Immature natural killer cell (primary cell): Measurements from ENCODE around the gene LANCL2. TPM values are rescaled to one million over a fixed set of nuclear protein-coding genes. Genes with fewer than 3 reads are reported as not detected.
"Not testable (repeated sequence)": the region's sequence is repeated elsewhere in the genome, so short reads cannot be mapped to it uniquely, and the experiment has no call there.

ENCODE experiments used
- DNase-seq, 3 donors: peaks; one replicate each; pipeline ENCODE4 v3.0.0; 2022; ENCODE audit warnings: mixed read lengths in 1 of 3
- H3K27ac Mint-ChIP-seq, 6 donors: one replicate each; pipeline ENCODE4 v1.8.0; 2020; ENCODE audit warnings: mixed read lengths in 6 of 6, mild to moderate bottlenecking in 5 of 6, inconsistent platforms in 4 of 6, moderate library complexity in 3 of 6
- H3K27me3 Mint-ChIP-seq, 3 donors: one replicate each; pipeline ENCODE4 v1.8.0; 2020 to 2021; ENCODE audit warnings: low read depth in 3 of 3, mild to moderate bottlenecking in 3 of 3, mixed read lengths in 3 of 3, moderate library complexity in 3 of 3, inconsistent platforms in 1 of 3
- H3K36me3 Mint-ChIP-seq, 3 donors: one replicate each; pipeline ENCODE4 v1.8.0; 2020; ENCODE audit warnings: mixed read lengths in 3 of 3, inconsistent platforms in 2 of 3, mild to moderate bottlenecking in 2 of 3
- H3K4me1 Mint-ChIP-seq, 2 donors: one replicate each; pipeline ENCODE4 v1.8.0; 2020; ENCODE audit warnings: inconsistent platforms in 2 of 2, mild to moderate bottlenecking in 2 of 2, mixed read lengths in 2 of 2, moderate library complexity in 1 of 2
- H3K4me3 Mint-ChIP-seq, 5 donors: one replicate each; pipeline ENCODE4 v1.8.0; 2020; ENCODE audit warnings: mild to moderate bottlenecking in 5 of 5, mixed read lengths in 5 of 5, inconsistent platforms in 3 of 5, moderate library complexity in 3 of 5
- H3K9me3 Mint-ChIP-seq, 6 donors: one replicate each; pipeline ENCODE4 v1.8.0; 2020; ENCODE audit warnings: mild to moderate bottlenecking in 6 of 6, mixed read lengths in 6 of 6, inconsistent platforms in 4 of 6, moderate library complexity in 3 of 6
- polyA plus RNA-seq, 3 donors: library from polyadenylated mRNA; unstranded; fragments of 300-500 nt; fragmentation: Illumina TruSeq; gene quantifications; one replicate each; pipeline ENCODE4 v1.2.3, GENCODE V29; 2021

LANCL2 gene
- polyA plus RNA-seq, 3 donors from 2014 or later: 5.6 to 9.5 (median 5.8) TPM

- H3K27ac Mint-ChIP-seq: no peak overlapping the region
- peaks cover 0 to 2% (median 0%) of the 10 kb centered on the region in 3 donors for H3K27me3 Mint-ChIP-seq
- DNase-seq: no peak
- peaks cover 6 to 25% (median 18%) of the 10 kb centered on the region in 6 donors for H3K9me3 Mint-ChIP-seq
- H3K4me3 Mint-ChIP-seq: no peak overlapping the region
- peaks cover 18 to 38% of the 10 kb centered on the region in 2 donors for H3K4me1 Mint-ChIP-seq
- H3K36me3 Mint-ChIP-seq: peaks cover 44 to 53% (median 50%) of the 10 kb centered on the region in 3 donors
These were observed 98.6 kb downstream of the LANCL2 start for GRCh38 chr7:55463686-55464262.

- H3K36me3 Mint-ChIP-seq: peaks cover 40 to 51% (median 44%) of the 10 kb centered on the region in 3 donors
- no peak for DNase-seq
- peaks cover 2 to 19% (median 11%) of the 10 kb centered on the region in 6 donors for H3K9me3 Mint-ChIP-seq
- peak overlapping the region in 1 of 6 donors; percentile 30 for H3K27ac Mint-ChIP-seq
- peaks cover 0 to 2% (median 0%) of the 10 kb centered on the region in 3 donors for H3K27me3 Mint-ChIP-seq
- H3K4me1 Mint-ChIP-seq: peaks cover 22 to 39% of the 10 kb centered on the region in 2 donors
- no peak overlapping the region for H3K4me3 Mint-ChIP-seq
These were observed 99.3 kb downstream of the LANCL2 start for GRCh38 chr7:55464422-55464821.

- no peak overlapping the region for H3K4me3 Mint-ChIP-seq
- peaks cover 33 to 52% (median 35%) of the 10 kb centered on the region in 3 donors for H3K36me3 Mint-ChIP-seq
These were observed 100.6 kb downstream of the LANCL2 start for GRCh38 chr7:55465691-55466090.

GRCh38 chr7:55467047-55467593 is 102.0 kb downstream of the LANCL2 start:
- H3K27me3 Mint-ChIP-seq: peaks cover 0 to 2% (median 2%) of the 10 kb centered on the region in 3 donors
- peaks cover 29 to 41% of the 10 kb centered on the region in 2 donors for H3K4me1 Mint-ChIP-seq
- no peak overlapping the region for H3K4me3 Mint-ChIP-seq
- peaks cover 29 to 51% (median 31%) of the 10 kb centered on the region in 3 donors for H3K36me3 Mint-ChIP-seq
- H3K27ac Mint-ChIP-seq: peak overlapping the region in 2 of 6 donors; percentile 12 to 40
- DNase-seq: no peak
- H3K9me3 Mint-ChIP-seq: peaks cover 0 to 3% (median 2%) of the 10 kb centered on the region in 6 donors

More at GRCh38 chr7:55465691-55466090, 100.6 kb downstream of the LANCL2 start:
- Mint-ChIP-seq H3K27ac (peak overlapping the region in 2 of 6 donors; percentile 15 to 45), H3K27me3 (peaks cover 0 to 2% (median 2%) of the 10 kb centered on the region in 3 donors), H3K9me3 (peaks cover 0 to 12% (median 6%) of the 10 kb centered on the region in 6 donors), H3K4me1 (peaks cover 31 to 47% of the 10 kb centered on the region in 2 donors)
- no peak for DNase-seq

GRCh38 chr7:55468495-55468894 is 103.4 kb downstream of the LANCL2 start:
- no peak for DNase-seq
- peaks cover 26 to 39% (median 26%) of the 10 kb centered on the region in 3 donors for H3K36me3 Mint-ChIP-seq
- H3K4me1 Mint-ChIP-seq: peaks cover 23 to 28% of the 10 kb centered on the region in 2 donors
- no peak overlapping the region for H3K4me3 Mint-ChIP-seq
- H3K27me3 Mint-ChIP-seq: peaks cover 0 to 2% (median 2%) of the 10 kb centered on the region in 3 donors
- peak overlapping the region in 5 of 6 donors; percentile 33 to 80 (median 48) for H3K27ac Mint-ChIP-seq
- no peaks in the 10 kb centered on the region for H3K9me3 Mint-ChIP-seq

- Mint-ChIP-seq H3K4me1 (peaks cover 26 to 34% of the 10 kb centered on the region in 2 donors), H3K27me3 (peaks cover 0 to 2% (median 2%) of the 10 kb centered on the region in 3 donors), H3K27ac (peak overlapping the region in 3 of 6 donors; percentile 35 to 56 (median 56)), H3K36me3 (peaks cover 21 to 31% (median 22%) of the 10 kb centered on the region in 3 donors), H3K9me3 (no peaks in the 10 kb centered on the region), H3K4me3 (no peak overlapping the region)
- no peak for DNase-seq
These were observed 104.1 kb downstream of the LANCL2 start for GRCh38 chr7:55469271-55469681.

GRCh38 chr7:55469721-55470120 is 104.6 kb downstream of the LANCL2 start:
- no peak for DNase-seq
- Mint-ChIP-seq H3K27me3 (peaks cover 0 to 2% (median 2%) of the 10 kb centered on the region in 3 donors), H3K4me3 (no peak overlapping the region), H3K9me3 (no peaks in the 10 kb centered on the region), H3K36me3 (peaks cover 18 to 27% (median 18%) of the 10 kb centered on the region in 3 donors), H3K4me1 (peaks cover 30 to 38% of the 10 kb centered on the region in 2 donors), H3K27ac (peak overlapping the region in 4 of 6 donors; percentile 35 to 56 (median 56))

- Mint-ChIP-seq H3K27ac (peak overlapping the region; percentile 44 to 84 (median 80)), H3K4me1 (peaks cover 36 to 44% of the 10 kb centered on the region in 2 donors), H3K36me3 (peaks cover 12 to 21% (median 12%) of the 10 kb centered on the region in 3 donors), H3K27me3 (peaks cover 0 to 3% (median 2%) of the 10 kb centered on the region in 3 donors), H3K9me3 (no peaks in the 10 kb centered on the region), H3K4me3 (no peak overlapping the region)
- DNase-seq: no peak
These were observed 105.1 kb downstream of the LANCL2 start for GRCh38 chr7:55470261-55470660.

GRCh38 chr7:55471594-55471993 is 106.5 kb downstream of the LANCL2 start:
- not testable (repeated sequence) for H3K27me3 Mint-ChIP-seq, H3K9me3 Mint-ChIP-seq, H3K27ac Mint-ChIP-seq, DNase-seq, H3K4me3 Mint-ChIP-seq
- H3K4me1 Mint-ChIP-seq: peaks cover 46 to 54% of the 10 kb centered on the region in 2 donors
- H3K36me3 Mint-ChIP-seq: peaks cover 5 to 13% (median 6%) of the 10 kb centered on the region in 3 donors

- H3K36me3 Mint-ChIP-seq: peaks cover 4 to 13% (median 9%) of the 10 kb centered on the region in 3 donors
- H3K27ac Mint-ChIP-seq, H3K9me3 Mint-ChIP-seq, H3K4me3 Mint-ChIP-seq, H3K27me3 Mint-ChIP-seq, DNase-seq: not testable (repeated sequence)
- peaks cover 55 to 62% of the 10 kb centered on the region in 2 donors for H3K4me1 Mint-ChIP-seq
These were observed 107.3 kb downstream of the LANCL2 start for GRCh38 chr7:55472406-55472805.

- Mint-ChIP-seq H3K27ac (no peak overlapping the region), H3K4me3 (no peak overlapping the region), H3K27me3 (peaks cover 0 to 5% (median 0%) of the 10 kb centered on the region in 3 donors), H3K9me3 (no peaks in the 10 kb centered on the region), H3K36me3 (peaks cover 4 to 14% (median 8%) of the 10 kb centered on the region in 3 donors), H3K4me1 (peaks cover 62 to 70% of the 10 kb centered on the region in 2 donors)
- no peak for DNase-seq
These were observed 108.0 kb downstream of the LANCL2 start for GRCh38 chr7:55472928-55473725.

GRCh38 chr7:55473932-55474331 is 108.8 kb downstream of the LANCL2 start:
- Mint-ChIP-seq H3K36me3 (peaks cover 4 to 14% (median 8%) of the 10 kb centered on the region in 3 donors), H3K4me3 (no peak overlapping the region), H3K9me3 (no peaks in the 10 kb centered on the region), H3K4me1 (peaks cover 57 to 69% of the 10 kb centered on the region in 2 donors), H3K27me3 (peaks cover 0 to 5% (median 0%) of the 10 kb centered on the region in 3 donors), H3K27ac (peak overlapping the region in 3 of 6 donors; percentile 21 to 68 (median 23))
- DNase-seq: no peak
